GM12878 (cell line): ENCODE results near the gene ANKHD1. TPM values are rescaled to one million over a fixed set of nuclear protein-coding genes. Genes with fewer than 3 reads are reported as not detected.
A peak's percentile ranks its signal among the peaks of the same experiment; 100 is the strongest.

ENCODE experiments used
- ASH2L ChIP-seq: fragments of 300-600, 200-600 bp; sonication (generic); IDR thresholded peaks from 2 replicates; pipeline ENCODE4 v1.6.1; 2017; ENCODE audit warnings: low read depth, mild to moderate bottlenecking, borderline replicate concordance
- CHD1 ChIP-seq: IDR thresholded peaks from 2 replicates; pipeline ENCODE4 v1.6.1; 2012; ENCODE audit warnings: low read depth, low read length, improper control_type of control experiment
- ETV6 ChIP-seq, 2 experiments: fragments of 450-650 bp in 1 of 2; IDR thresholded peaks in 1 of 2; conservative IDR thresholded peaks in 1 of 2; 2 replicates each; pipeline ENCODE4 v1.6.1; 2014; ENCODE audit warnings: antibody characterized with exemption in 1 of 2, borderline replicate concordance in 1 of 2, low read depth in 1 of 2, mild to moderate bottlenecking in 1 of 2, moderate library complexity in 1 of 2
- GATAD2B ChIP-seq: fragments of 450-650 bp; conservative IDR thresholded peaks from 2 replicates; pipeline ENCODE4 v1.6.1; 2017; ENCODE audit warnings: low read depth, mild to moderate bottlenecking, moderate library complexity
- HDAC6 ChIP-seq: fragments of 200-600 bp; sonication (generic); IDR thresholded peaks from one replicate; pipeline ENCODE4 v1.8.0; 2017; ENCODE audit warnings: antibody characterized with exemption; ENCODE audit not compliant: unreplicated experiment
- HDGF ChIP-seq: fragments of 450-650 bp; IDR thresholded peaks from 2 replicates; pipeline ENCODE4 v1.6.1; 2016; ENCODE audit warnings: antibody characterized with exemption
- KDM1A ChIP-seq: fragments of 200-600 bp; sonication (generic); IDR thresholded peaks from 2 replicates; pipeline ENCODE4 v1.6.1; 2016; ENCODE audit warnings: borderline replicate concordance
- LARP7 ChIP-seq: fragments of 450-650 bp; IDR thresholded peaks from 2 replicates; pipeline ENCODE4 v1.6.1; 2017; ENCODE audit warnings: mild to moderate bottlenecking
- NFYA ChIP-seq: IDR thresholded peaks from 2 replicates; pipeline ENCODE4 v1.6.1; 2011; ENCODE audit warnings: low read depth, mild to moderate bottlenecking, low read length, improper control_type of control experiment, borderline replicate concordance
- NRF1 ChIP-seq: conservative IDR thresholded peaks from 2 replicates; pipeline ENCODE4 v1.6.1; 2011; ENCODE audit warnings: mild to moderate bottlenecking, low read depth, low read length, improper control_type of control experiment
- PAX8 ChIP-seq: fragments of 450-650 bp; IDR thresholded peaks from 2 replicates; pipeline ENCODE4 v1.6.1; 2017; ENCODE audit warnings: mild to moderate bottlenecking, moderate library complexity
- POU2F2 ChIP-seq: IDR thresholded peaks from 3 replicates; pipeline ENCODE4 v1.6.1; 2011; ENCODE audit warnings: low read depth, mild to moderate bottlenecking, low read length, borderline replicate concordance
- RUNX3 ChIP-seq: IDR thresholded peaks from 2 replicates; pipeline ENCODE4 v1.6.1; 2012; ENCODE audit warnings: low read length, inconsistent platforms
- SMAD1 ChIP-seq: fragments of 450-650 bp; IDR thresholded peaks from 2 replicates; pipeline ENCODE4 v1.6.1; 2018; ENCODE audit warnings: mild to moderate bottlenecking, low read depth; ENCODE audit not compliant: partially characterized antibody
- SPI1 ChIP-seq: IDR thresholded peaks from 2 replicates; pipeline ENCODE4 v1.6.1; 2011; ENCODE audit warnings: low read depth, mild to moderate bottlenecking, low read length, moderate library complexity, borderline replicate concordance; ENCODE audit not compliant: insufficient read depth
- SUZ12 ChIP-seq: fragments of 200-600 bp; sonication (generic); IDR thresholded peaks from one replicate; pipeline ENCODE4 v1.6.1; 2018; ENCODE audit warnings: antibody characterized with exemption, mild to moderate bottlenecking; ENCODE audit not compliant: unreplicated experiment
- TAF1 ChIP-seq: IDR thresholded peaks from 2 replicates; pipeline ENCODE4 v1.6.1; 2011; ENCODE audit warnings: mild to moderate bottlenecking, low read depth, low read length, borderline replicate concordance
- WRNIP1 ChIP-seq: IDR thresholded peaks from 2 replicates; pipeline ENCODE4 v1.6.1; 2011; ENCODE audit warnings: low read depth, low read length, improper control_type of control experiment, borderline replicate concordance
- YY1 ChIP-seq: IDR thresholded peaks from 2 replicates; pipeline ENCODE4 v1.6.1; 2011; ENCODE audit warnings: low read depth, mild to moderate bottlenecking, low read length
- ZNF622 ChIP-seq: fragments of 450-650 bp; IDR thresholded peaks from 2 replicates; pipeline ENCODE4 v1.6.1; 2017; ENCODE audit warnings: mild to moderate bottlenecking, inconsistent platforms
- polyA plus RNA-seq, 11 experiments: library from polyadenylated mRNA; depleted of rRNA in 4 of 11; unstranded in 6 of 11; stranded (reverse) in 5 of 11; fragments of >200 nt; fragmentation: Nextera tagmentation in 4 of 11; fragmentation: Illumina TruSeq in 1 of 11; extraction: Ambion mirVana in 4 of 11; extraction: Trizol in 1 of 11; gene quantifications; 1 replicate in 1 of 11; 2 replicates in 10 of 11; pipeline versions ENCODE4 v1.2.1 to v1.2.3, GENCODE V29; 2011 to 2016; ENCODE audit warnings: inconsistent platforms in 2 of 11, missing spikeins in 2 of 11, low read depth in 1 of 11
- total RNA-seq, 4 experiments: library from RNA; depleted of rRNA in 3 of 4; stranded (reverse); fragments of >200 nt in 3 of 4; fragmentation: Illumina TruSeq in 1 of 4; extraction: Trizol in 1 of 4; gene quantifications; 2 replicates each; pipeline versions ENCODE4 v1.2.1 to v1.2.3, GENCODE V29; 2013 to 2021
- TF ChIP-seq, protein P1 (sequence below): IDR thresholded peaks from 2 replicates; pipeline ENCODE4 v1.6.1; 2012; ENCODE audit warnings: improper control_type of control experiment, low read depth, low read length; ENCODE audit not compliant: insufficient replicate concordance
- TF ChIP-seq, protein P2 (sequence below): fragments of 450-650 bp; formaldehyde crosslinking; IDR thresholded peaks from 2 replicates; pipeline ENCODE4 v1.4.0; 2020; ENCODE audit warnings: mild to moderate bottlenecking, moderate library complexity

Gene ANKHD1
- total and polyA plus RNA-seq, 10 of the 15 experiments (the other 5 are each of a cell fraction or from before 2014, with no cell fraction given) = 31.6 to 96.8 (median 74.3) TPM

DNA sequence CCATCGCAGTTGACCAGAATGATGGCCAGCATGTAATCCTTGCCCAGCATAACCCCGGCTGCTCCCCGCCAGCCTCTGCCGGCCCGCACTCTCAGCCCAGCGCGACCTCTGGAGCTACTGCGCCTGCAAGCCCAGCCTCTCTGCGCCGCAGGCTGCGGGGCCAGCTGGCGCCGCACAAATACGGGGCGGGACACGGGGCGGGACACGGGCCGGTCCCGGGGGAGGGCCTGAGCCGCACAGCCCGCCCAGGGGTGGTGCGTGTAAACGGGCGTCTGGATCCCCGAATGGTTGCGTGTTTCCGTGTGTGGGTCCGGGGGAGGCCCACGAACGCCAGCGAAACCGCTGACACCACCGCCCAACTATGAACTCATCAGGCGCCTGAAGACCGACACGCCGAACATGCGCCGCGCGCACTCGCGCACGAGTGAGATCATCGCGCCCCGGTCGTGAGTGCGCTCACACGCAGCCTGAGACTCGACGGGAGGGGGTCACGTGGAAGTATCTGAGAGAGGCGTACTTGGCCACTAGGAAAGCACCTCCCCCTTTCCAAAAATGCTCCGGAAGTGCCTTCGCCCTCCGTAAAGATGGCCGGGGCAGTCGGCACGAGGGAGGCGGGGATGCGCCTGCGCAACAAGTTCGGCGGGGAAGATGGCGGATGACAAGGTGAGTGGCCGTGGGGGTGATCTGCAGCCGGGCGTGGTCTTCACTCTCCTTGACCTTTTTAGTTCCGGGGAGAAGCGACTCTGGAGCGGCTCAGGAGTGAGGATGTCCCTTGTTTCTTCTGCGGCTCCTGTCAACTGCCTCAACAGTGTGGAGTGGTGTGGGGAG, 162.8 kb downstream of the ANKHD1 start, which contains the start of the genes APBB3 and SLC35A4 (continued):
- TF ChIP-seq, protein P1, sequence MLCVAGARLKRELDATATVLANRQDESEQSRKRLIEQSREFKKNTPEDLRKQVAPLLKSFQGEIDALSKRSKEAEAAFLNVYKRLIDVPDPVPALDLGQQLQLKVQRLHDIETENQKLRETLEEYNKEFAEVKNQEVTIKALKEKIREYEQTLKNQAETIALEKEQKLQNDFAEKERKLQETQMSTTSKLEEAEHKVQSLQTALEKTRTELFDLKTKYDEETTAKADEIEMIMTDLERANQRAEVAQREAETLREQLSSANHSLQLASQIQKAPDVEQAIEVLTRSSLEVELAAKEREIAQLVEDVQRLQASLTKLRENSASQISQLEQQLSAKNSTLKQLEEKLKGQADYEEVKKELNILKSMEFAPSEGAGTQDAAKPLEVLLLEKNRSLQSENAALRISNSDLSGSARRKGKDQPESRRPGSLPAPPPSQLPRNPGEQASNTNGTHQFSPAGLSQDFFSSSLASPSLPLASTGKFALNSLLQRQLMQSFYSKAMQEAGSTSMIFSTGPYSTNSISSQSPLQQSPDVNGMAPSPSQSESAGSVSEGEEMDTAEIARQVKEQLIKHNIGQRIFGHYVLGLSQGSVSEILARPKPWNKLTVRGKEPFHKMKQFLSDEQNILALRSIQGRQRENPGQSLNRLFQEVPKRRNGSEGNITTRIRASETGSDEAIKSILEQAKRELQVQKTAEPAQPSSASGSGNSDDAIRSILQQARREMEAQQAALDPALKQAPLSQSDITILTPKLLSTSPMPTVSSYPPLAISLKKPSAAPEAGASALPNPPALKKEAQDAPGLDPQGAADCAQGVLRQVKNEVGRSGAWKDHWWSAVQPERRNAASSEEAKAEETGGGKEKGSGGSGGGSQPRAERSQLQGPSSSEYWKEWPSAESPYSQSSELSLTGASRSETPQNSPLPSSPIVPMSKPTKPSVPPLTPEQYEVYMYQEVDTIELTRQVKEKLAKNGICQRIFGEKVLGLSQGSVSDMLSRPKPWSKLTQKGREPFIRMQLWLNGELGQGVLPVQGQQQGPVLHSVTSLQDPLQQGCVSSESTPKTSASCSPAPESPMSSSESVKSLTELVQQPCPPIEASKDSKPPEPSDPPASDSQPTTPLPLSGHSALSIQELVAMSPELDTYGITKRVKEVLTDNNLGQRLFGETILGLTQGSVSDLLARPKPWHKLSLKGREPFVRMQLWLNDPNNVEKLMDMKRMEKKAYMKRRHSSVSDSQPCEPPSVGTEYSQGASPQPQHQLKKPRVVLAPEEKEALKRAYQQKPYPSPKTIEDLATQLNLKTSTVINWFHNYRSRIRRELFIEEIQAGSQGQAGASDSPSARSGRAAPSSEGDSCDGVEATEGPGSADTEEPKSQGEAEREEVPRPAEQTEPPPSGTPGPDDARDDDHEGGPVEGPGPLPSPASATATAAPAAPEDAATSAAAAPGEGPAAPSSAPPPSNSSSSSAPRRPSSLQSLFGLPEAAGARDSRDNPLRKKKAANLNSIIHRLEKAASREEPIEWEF = no peak
- peak; percentile 90 for TF ChIP-seq GATAD2B
- TF ChIP-seq SMAD1 = no peak
- TF ChIP-seq YY1 = peak; percentile 99
- no peak for TF ChIP-seq HDAC6
- TF ChIP-seq ASH2L = no peak
- no peak for TF ChIP-seq ZNF622
- TF ChIP-seq POU2F2 = peak; percentile 66; the same call in 1 of the 3 replicates
- TF ChIP-seq NFYA = no peak
- no peak for TF ChIP-seq KDM1A
- no peak for TF ChIP-seq SPI1
- TF ChIP-seq, protein P2, sequence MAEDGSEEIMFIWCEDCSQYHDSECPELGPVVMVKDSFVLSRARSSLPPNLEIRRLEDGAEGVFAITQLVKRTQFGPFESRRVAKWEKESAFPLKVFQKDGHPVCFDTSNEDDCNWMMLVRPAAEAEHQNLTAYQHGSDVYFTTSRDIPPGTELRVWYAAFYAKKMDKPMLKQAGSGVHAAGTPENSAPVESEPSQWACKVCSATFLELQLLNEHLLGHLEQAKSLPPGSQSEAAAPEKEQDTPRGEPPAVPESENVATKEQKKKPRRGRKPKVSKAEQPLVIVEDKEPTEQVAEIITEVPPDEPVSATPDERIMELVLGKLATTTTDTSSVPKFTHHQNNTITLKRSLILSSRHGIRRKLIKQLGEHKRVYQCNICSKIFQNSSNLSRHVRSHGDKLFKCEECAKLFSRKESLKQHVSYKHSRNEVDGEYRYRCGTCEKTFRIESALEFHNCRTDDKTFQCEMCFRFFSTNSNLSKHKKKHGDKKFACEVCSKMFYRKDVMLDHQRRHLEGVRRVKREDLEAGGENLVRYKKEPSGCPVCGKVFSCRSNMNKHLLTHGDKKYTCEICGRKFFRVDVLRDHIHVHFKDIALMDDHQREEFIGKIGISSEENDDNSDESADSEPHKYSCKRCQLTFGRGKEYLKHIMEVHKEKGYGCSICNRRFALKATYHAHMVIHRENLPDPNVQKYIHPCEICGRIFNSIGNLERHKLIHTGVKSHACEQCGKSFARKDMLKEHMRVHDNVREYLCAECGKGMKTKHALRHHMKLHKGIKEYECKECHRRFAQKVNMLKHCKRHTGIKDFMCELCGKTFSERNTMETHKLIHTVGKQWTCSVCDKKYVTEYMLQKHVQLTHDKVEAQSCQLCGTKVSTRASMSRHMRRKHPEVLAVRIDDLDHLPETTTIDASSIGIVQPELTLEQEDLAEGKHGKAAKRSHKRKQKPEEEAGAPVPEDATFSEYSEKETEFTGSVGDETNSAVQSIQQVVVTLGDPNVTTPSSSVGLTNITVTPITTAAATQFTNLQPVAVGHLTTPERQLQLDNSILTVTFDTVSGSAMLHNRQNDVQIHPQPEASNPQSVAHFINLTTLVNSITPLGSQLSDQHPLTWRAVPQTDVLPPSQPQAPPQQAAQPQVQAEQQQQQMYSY (CRISPR knock-in tag) = no peak
- no peak for TF ChIP-seq PAX8
- TF ChIP-seq HDGF = no peak; the same call in 1 of the 2 replicates
- peak; percentile 26; the same call in 1 of the 2 replicates for TF ChIP-seq LARP7
- TF ChIP-seq ETV6 (conservative IDR thresholded peaks at IDR 0.05 in 1 of 2, IDR thresholded peaks at IDR 0.05 in 1 of 2; ENCODE audit: borderline replicate concordance in 1 of 2, low read depth in 1 of 2) = peak in 1 of 2 experiments; percentile 21; a peak in 1 of 4 replicates
- peak; percentile 77 for TF ChIP-seq RUNX3
- TF ChIP-seq TAF1 = peak; percentile 90; the same call in 1 of the 2 replicates
- TF ChIP-seq NRF1 = peak; percentile 84
- no peak for TF ChIP-seq SUZ12
- no peak for TF ChIP-seq WRNIP1
- TF ChIP-seq CHD1 = 0 out of 2 replicates have a peak, but pooled peaks have one; percentile 51
